Colonic mucosa (tissue), 4 donors: ENCODE results near the gene NDUFS6. TPM values are rescaled to one million over a fixed set of nuclear protein-coding genes. Genes with fewer than 3 reads are reported as not detected.

Experiments
- DNase-seq: peaks from one replicate; pipeline ENCODE4 v3.0.0-alpha.2; 2020
- H3K27ac ChIP-seq: fragments of 200-600 bp; one replicate; pipeline ENCODE4 v1.8.0; 2021
- H3K27me3 ChIP-seq: fragments of 200-600 bp; one replicate; pipeline ENCODE4 v1.8.0; 2021
- H3K36me3 ChIP-seq: fragments of 200-600 bp; one replicate; pipeline ENCODE4 v1.8.0; 2021
- H3K4me1 ChIP-seq: fragments of 200-600 bp; one replicate; pipeline ENCODE4 v1.8.0; 2021; ENCODE audit warnings: mild to moderate bottlenecking
- H3K4me3 ChIP-seq: fragments of 200-600 bp; one replicate; pipeline ENCODE4 v1.8.0; 2021
- H3K9ac ChIP-seq, 2 donors: one replicate each; pipeline ENCODE4 v1.7.0; 2013; ENCODE audit warnings: control low read depth in 2 of 2, low read depth in 2 of 2, low read length in 2 of 2
- H3K9me3 ChIP-seq: fragments of 200-600 bp; one replicate; pipeline ENCODE4 v1.8.0; 2021
- intact Hi-C: fragments of 100-400 bp; cut with DNase I; formaldehyde crosslinking; loops from one replicate; pipeline ENCODE4 v1.14.1; 2022
- total RNA-seq, 2 donors: library from RNA; stranded (reverse); fragmentation: NEBNext Ultra II Directional in 1 of 2; extraction: Animal tissue kit (Norgen Biotek cat#: 25700) in 1 of 2; gene quantifications; one replicate each; pipeline ENCODE4 v1.2.1, GENCODE V29; 2021
- TF ChIP-seq, protein P1 (sequence below): fragments of 200-600 bp; IDR thresholded peaks from one replicate; pipeline ENCODE4 v1.8.0; 2022; ENCODE audit warnings: antibody characterized with exemption, mild to moderate bottlenecking
- donor health status: healthy.
- donor health status: DM: no; HTN: no; CAD: no.
- donor health status: DM: no; HTN: no; CAD: no.

NDUFS6 gene
- total RNA-seq, 2 donors from 2014 or later = 43.2 to 70.7 TPM

DNA sequence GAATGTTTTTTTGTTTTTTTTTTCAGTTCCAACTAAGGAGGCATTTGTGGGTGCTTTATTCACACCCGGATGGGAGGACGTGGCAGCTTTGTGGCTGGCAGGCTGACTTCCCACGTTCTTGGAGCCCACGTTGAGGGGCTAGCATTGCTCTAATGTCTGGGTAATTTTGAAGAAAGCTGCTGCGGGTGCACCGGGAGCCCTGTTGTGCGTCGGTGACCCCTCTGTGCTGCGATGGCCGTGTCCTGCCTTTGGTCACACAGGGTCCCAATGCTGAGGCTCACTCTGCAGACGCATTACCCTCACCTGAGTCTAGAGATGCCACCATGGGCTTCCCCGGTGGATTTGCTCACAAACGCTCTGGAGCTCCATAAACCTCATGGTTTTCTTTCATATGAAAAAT, 34.2 kb downstream of the NDUFS6 start:
- no peaks in the 10 kb centered on the region for H3K27me3 ChIP-seq
- H3K4me3 ChIP-seq = no peak overlapping the region
- H3K36me3 ChIP-seq = no peaks in the 10 kb centered on the region
- no peak overlapping the region for H3K27ac ChIP-seq
- H3K9ac ChIP-seq = no peak overlapping the region
- intact Hi-C loops = no loop called here
- DNase-seq = no peak
- H3K4me1 ChIP-seq = no peaks in the 10 kb centered on the region
- H3K9me3 ChIP-seq = no peaks in the 10 kb centered on the region
- TF ChIP-seq, protein P1, sequence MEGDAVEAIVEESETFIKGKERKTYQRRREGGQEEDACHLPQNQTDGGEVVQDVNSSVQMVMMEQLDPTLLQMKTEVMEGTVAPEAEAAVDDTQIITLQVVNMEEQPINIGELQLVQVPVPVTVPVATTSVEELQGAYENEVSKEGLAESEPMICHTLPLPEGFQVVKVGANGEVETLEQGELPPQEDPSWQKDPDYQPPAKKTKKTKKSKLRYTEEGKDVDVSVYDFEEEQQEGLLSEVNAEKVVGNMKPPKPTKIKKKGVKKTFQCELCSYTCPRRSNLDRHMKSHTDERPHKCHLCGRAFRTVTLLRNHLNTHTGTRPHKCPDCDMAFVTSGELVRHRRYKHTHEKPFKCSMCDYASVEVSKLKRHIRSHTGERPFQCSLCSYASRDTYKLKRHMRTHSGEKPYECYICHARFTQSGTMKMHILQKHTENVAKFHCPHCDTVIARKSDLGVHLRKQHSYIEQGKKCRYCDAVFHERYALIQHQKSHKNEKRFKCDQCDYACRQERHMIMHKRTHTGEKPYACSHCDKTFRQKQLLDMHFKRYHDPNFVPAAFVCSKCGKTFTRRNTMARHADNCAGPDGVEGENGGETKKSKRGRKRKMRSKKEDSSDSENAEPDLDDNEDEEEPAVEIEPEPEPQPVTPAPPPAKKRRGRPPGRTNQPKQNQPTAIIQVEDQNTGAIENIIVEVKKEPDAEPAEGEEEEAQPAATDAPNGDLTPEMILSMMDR = no peak

GRCh38 chr5:1836176-1836890, 35.1 kb downstream of the NDUFS6 start:
- Histone ChIP-seq H3K9ac (no peak overlapping the region), H3K4me1 (no peaks in the 10 kb centered on the region), H3K9me3 (no peaks in the 10 kb centered on the region), H3K4me3 (no peak overlapping the region), H3K27me3 (no peaks in the 10 kb centered on the region), H3K27ac (no peak overlapping the region), H3K36me3 (no peaks in the 10 kb centered on the region)
- intact Hi-C loops = no loop called here
- TF ChIP-seq, protein P1 = no peak
- DNase-seq = no peak

DNA sequence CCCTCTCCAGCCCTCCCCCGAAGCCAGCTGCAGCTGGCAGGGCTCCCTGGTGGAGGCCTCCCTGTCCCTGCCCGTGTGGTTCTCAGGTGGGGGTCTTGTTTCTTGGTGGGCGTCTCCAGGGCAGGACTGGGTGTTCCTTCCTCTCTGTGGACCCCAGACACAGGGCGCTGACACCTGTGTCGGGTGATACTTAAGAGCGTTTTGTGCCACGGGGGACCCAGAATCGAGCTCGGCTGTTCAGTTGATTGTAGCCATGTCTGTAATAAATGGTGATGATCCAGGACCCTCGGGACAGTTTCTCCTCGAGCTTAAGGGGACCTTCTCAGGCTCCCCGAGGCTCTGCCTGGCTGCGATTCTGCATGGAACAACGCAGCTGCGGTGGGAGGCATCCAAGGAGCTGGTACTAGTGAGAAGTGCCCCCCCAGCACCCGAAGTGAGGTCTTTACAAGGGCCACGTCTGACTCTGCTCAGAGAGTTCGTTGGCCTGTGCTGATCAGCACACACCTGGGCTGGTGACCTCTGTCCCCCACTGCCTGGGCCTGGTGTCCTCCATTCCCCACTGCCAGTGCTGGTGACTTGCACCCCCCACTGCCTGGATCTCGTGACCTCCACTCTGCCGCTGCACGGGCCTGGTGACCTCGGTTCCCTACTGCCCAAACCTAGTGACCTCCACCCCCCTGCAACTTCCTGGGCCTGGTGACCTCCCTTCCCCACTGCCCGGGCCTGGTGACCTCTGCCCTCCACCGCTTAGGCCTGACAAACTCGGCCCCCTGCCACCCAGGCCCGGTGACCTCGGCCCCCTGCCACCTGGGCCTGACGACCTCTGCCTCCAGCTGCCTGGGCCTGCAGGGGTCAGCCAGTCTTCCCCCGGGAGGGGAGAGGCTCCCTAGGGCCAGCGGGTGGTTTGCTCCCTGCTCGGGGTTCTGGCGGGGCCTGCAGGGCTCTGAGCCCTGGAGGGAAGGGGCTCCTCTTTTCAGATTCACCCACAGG, 36.0 kb downstream of the NDUFS6 start:
- H3K9ac ChIP-seq = no peak overlapping the region
- no peak overlapping the region for H3K4me3 ChIP-seq
- intact Hi-C loops = no loop called here
- H3K27me3 ChIP-seq = no peaks in the 10 kb centered on the region
- H3K36me3 ChIP-seq = no peaks in the 10 kb centered on the region
- TF ChIP-seq, protein P1 = no peak
- H3K27ac ChIP-seq = no peak overlapping the region
- no peaks in the 10 kb centered on the region for H3K9me3 ChIP-seq
- DNase-seq = no peak
- no peaks in the 10 kb centered on the region for H3K4me1 ChIP-seq

DNA sequence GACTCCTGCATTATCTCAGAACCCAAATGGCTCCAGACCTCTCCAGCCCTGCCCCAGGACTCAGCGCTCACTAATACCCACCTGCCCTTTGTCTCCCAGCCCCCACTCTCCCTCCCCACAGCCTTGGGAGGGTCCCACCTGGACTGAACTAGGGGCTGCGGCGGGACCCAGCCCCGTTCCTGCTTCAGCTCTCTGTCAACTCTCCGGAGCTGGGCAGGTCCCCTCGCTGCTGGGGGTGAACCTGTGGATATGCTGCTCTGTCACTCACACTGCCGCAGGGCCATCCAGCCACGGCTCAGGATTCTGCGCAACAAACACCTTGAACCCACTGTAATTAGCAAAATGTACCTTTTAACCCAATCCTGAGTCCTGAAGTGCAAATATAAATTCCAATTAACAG, 36.8 kb downstream of the NDUFS6 start:
- intact Hi-C loops = no loop called here
- Histone ChIP-seq H3K9me3 (no peaks in the 10 kb centered on the region), H3K4me3 (no peak overlapping the region), H3K4me1 (no peaks in the 10 kb centered on the region), H3K36me3 (no peaks in the 10 kb centered on the region), H3K27me3 (no peaks in the 10 kb centered on the region), H3K9ac (no peak overlapping the region), H3K27ac (no peak overlapping the region)
- TF ChIP-seq, protein P1 = no peak
- DNase-seq = no peak

- no peak for DNase-seq
Observed at GRCh38 chr5:1840071-1840547, 38.9 kb downstream of the NDUFS6 start.

More at GRCh38 chr5:1840071-1840547, 38.9 kb downstream of the NDUFS6 start:
- Histone ChIP-seq H3K4me3 (no peak overlapping the region), H3K27ac (no peak overlapping the region), H3K4me1 (no peaks in the 10 kb centered on the region), H3K9ac (no peak overlapping the region), H3K27me3 (no peaks in the 10 kb centered on the region), H3K36me3 (no peaks in the 10 kb centered on the region), H3K9me3 (no peaks in the 10 kb centered on the region)
- TF ChIP-seq, protein P1 = no peak
- intact Hi-C loops = no loop called here
